ENCODE data around the gene CCDC33. TPM values are rescaled to one million over a fixed set of nuclear protein-coding genes. Genes with fewer than 3 reads are reported as not detected.

Gene CCDC33
- total RNA-seq, 1 experiment from 2014 or later = not detected

- intact Hi-C loops (cut with micrococcal nuclease; ENCODE audit: unreplicated experiment) (no loop called here), in situ Hi-C loops (cut with HindIII; ENCODE audit: low pct_unique_long_range_greater_than_20kb, low sequenced_read_pairs) (no loop called here)
- POLR2A ChIA-PET = no interaction called here
- Histone ChIP-seq H3K36me3 (ENCODE audit: control insufficient read depth, insufficient read depth, low read length) (no peaks in the 10 kb centered on the region), H3K27ac (ENCODE audit: low read length) (no peak overlapping the region), H3K9me3 (ENCODE audit: control insufficient read depth, insufficient read depth, low read depth, low read length) (no peaks in the 10 kb centered on the region), H3K27me3 (ENCODE audit: control insufficient read depth, insufficient read depth, low read length) (peaks cover 5% of the 10 kb centered on the region; the same call in 1 of the 2 replicates), H3K4me3 (ENCODE audit: low read depth in 2 of 2, low read length in 2 of 2) (no peak overlapping the region), H3K4me1 (ENCODE audit: control insufficient read depth, insufficient read depth, low read length) (no peaks in the 10 kb centered on the region)
- CTCF ChIA-PET = no interaction called here
- DNase-seq (ENCODE audit: low read depth, low spot score) (no peak), ATAC-seq (no peak)
- BruUV-seq (replicated peaks) = no TSS peak
- no peak for TF ChIP-seq POLR2AphosphoS5 (IDR thresholded peaks at IDR 0.05; ENCODE audit: low read depth, low read length)
- TF ChIP-seq CTCF (IDR thresholded peaks at IDR 0.05) = no peak
- TF ChIP-seq TCF7L2 (IDR thresholded peaks at IDR 0.05; ENCODE audit: low read depth, low read length) = no peak
- TF ChIP-seq REST (IDR thresholded peaks at IDR 0.05; ENCODE audit: insufficient read depth in 1 of 2, low read depth in 2 of 2, low read length in 1 of 2) = no peak
- no peak for TF ChIP-seq SIN3A (IDR thresholded peaks at IDR 0.05; ENCODE audit: borderline replicate concordance, insufficient read depth, low read depth, low read length)
Measured at GRCh38 chr15:74289671-74290070, 53.5 kb downstream of the CCDC33 start.

- intact Hi-C loops (cut with micrococcal nuclease; ENCODE audit: unreplicated experiment) (no loop called here), in situ Hi-C loops (cut with HindIII; ENCODE audit: low pct_unique_long_range_greater_than_20kb, low sequenced_read_pairs) (no loop called here)
- no TSS peak for BruUV-seq (replicated peaks)
- DNase-seq (ENCODE audit: low read depth, low spot score) (no peak), ATAC-seq (no peak)
- no peaks in the 10 kb centered on the region for H3K36me3 ChIP-seq (ENCODE audit: control insufficient read depth, insufficient read depth, low read length)
- ChIA-PET POLR2A (no interaction called here), CTCF (no interaction called here)
- H3K4me3 ChIP-seq (ENCODE audit: low read depth in 2 of 2, low read length in 2 of 2) = no peak overlapping the region
- TF ChIP-seq CTCF (IDR thresholded peaks at IDR 0.05) = no peak
- TF ChIP-seq POLR2AphosphoS5 (IDR thresholded peaks at IDR 0.05; ENCODE audit: low read depth, low read length) = no peak
- TF ChIP-seq TCF7L2 (IDR thresholded peaks at IDR 0.05; ENCODE audit: low read depth, low read length) = no peak
- TF ChIP-seq REST (IDR thresholded peaks at IDR 0.05; ENCODE audit: insufficient read depth in 1 of 2, low read depth in 2 of 2, low read length in 1 of 2) = no peak
- no peak for TF ChIP-seq SIN3A (IDR thresholded peaks at IDR 0.05; ENCODE audit: borderline replicate concordance, insufficient read depth, low read depth, low read length)
- H3K9me3 ChIP-seq (ENCODE audit: control insufficient read depth, insufficient read depth, low read depth, low read length) = no peaks in the 10 kb centered on the region
- H3K4me1 ChIP-seq (ENCODE audit: control insufficient read depth, insufficient read depth, low read length) = no peaks in the 10 kb centered on the region
- H3K27me3 ChIP-seq (ENCODE audit: control insufficient read depth, insufficient read depth, low read length) = peaks cover 5% of the 10 kb centered on the region; the same call in 1 of the 2 replicates
- H3K27ac ChIP-seq (ENCODE audit: low read length) = no peak overlapping the region
Measured at GRCh38 chr15:74290645-74291044, 54.5 kb downstream of the CCDC33 start.

Measured in Panc1 (cell line).